ENCODE results near the gene CRISPLD2. TPM values are rescaled to one million over a fixed set of nuclear protein-coding genes. Genes with fewer than 3 reads are reported as not detected.

CRISPLD2 gene
- total and polyA plus RNA-seq, 2 donors from 2014 or later: 4.8 to 108 TPM

DNA sequence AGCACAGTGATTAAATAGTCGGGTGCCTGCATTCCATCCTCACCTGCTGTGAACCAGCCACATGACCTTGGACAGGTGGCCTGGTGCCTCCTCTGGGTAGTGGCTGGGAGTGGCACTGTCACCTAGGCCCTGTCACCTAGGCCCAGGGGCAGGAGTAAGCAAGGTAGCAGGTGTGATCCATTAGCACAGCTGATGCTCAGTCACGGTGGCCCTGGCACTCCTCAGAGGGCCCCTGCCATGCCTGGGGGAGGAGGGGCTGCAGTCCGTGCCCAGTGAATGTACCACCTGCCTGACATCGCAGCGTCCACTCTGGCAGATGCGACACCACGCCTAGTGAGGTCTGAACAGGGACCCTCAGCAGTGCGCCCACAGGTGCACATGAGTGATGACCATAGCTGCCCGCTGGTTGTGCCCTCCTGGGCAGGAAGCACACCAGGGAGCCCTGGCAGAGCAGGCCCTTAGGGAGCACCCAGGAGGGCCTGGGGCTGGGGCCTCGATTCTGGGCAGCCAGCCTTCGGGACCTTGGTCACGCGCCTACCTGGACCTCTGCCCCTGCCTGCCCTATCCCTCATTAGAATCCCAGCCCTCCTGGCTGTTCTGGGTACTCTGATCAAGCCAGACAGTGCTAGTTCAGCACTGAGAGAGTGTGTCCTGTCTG, 33.1 kb upstream of the CRISPLD2 start:
- Histone ChIP-seq H3K36me3 (ENCODE audit: control insufficient read depth in 2 of 3, insufficient read depth in 3 of 3, low read length in 3 of 3) (no peaks in the 10 kb centered on the region), H3K9me3 (ENCODE audit: control insufficient read depth in 2 of 3, insufficient read depth in 1 of 3, low read length in 3 of 3) (no peaks in the 10 kb centered on the region), H3K4me3 (ENCODE audit: low read length in 3 of 3) (no peak overlapping the region), H3K4me1 (ENCODE audit: control insufficient read depth in 2 of 3, insufficient read depth in 2 of 3, low read depth in 1 of 3, low read length in 3 of 3) (peaks cover 0 to 6% (median 0%) of the 10 kb centered on the region in 3 donors), H3K27me3 (ENCODE audit: control insufficient read depth, insufficient read depth, low read length) (no peaks in the 10 kb centered on the region), H3K9ac (ENCODE audit: low read length in 3 of 3) (no peak overlapping the region), H3K27ac (ENCODE audit: low read depth in 2 of 2, low read length in 2 of 2) (no peak overlapping the region)
- TF ChIP-seq, protein P1, sequence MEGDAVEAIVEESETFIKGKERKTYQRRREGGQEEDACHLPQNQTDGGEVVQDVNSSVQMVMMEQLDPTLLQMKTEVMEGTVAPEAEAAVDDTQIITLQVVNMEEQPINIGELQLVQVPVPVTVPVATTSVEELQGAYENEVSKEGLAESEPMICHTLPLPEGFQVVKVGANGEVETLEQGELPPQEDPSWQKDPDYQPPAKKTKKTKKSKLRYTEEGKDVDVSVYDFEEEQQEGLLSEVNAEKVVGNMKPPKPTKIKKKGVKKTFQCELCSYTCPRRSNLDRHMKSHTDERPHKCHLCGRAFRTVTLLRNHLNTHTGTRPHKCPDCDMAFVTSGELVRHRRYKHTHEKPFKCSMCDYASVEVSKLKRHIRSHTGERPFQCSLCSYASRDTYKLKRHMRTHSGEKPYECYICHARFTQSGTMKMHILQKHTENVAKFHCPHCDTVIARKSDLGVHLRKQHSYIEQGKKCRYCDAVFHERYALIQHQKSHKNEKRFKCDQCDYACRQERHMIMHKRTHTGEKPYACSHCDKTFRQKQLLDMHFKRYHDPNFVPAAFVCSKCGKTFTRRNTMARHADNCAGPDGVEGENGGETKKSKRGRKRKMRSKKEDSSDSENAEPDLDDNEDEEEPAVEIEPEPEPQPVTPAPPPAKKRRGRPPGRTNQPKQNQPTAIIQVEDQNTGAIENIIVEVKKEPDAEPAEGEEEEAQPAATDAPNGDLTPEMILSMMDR (IDR thresholded peaks at IDR 0.05; ENCODE audit: borderline replicate concordance, extremely low read depth, insufficient read depth): no peak
- intact Hi-C loops (cut with DNase I): no loop called here
- FAIRE-seq (no peak), DNase-seq (no peak)

DNA sequence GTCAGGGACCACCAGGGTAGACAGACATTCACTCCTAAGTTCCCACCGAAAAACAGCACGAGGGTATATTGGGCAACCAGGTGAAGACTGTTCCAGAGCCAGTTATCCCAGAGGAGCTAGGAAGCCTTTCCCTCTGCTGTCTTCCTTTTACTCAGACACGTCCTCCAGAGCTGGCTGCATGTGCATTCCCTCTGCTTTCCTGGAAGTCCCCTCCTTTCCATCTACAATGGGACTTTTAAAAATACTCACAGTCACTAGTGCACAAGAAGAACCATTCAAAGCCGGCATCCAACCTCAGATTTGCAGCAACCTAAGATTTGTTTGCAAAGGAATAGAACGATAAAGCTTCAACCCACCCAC, 32.5 kb upstream of the CRISPLD2 start:
- Histone ChIP-seq H3K4me1 (ENCODE audit: control insufficient read depth in 2 of 3, insufficient read depth in 2 of 3, low read depth in 1 of 3, low read length in 3 of 3) (peaks cover 0 to 6% (median 0%) of the 10 kb centered on the region in 3 donors), H3K9me3 (ENCODE audit: control insufficient read depth in 2 of 3, insufficient read depth in 1 of 3, low read length in 3 of 3) (no peaks in the 10 kb centered on the region), H3K4me3 (ENCODE audit: low read length in 3 of 3) (no peak overlapping the region), H3K27ac (ENCODE audit: low read depth in 2 of 2, low read length in 2 of 2) (no peak overlapping the region), H3K27me3 (ENCODE audit: control insufficient read depth, insufficient read depth, low read length) (no peaks in the 10 kb centered on the region), H3K36me3 (ENCODE audit: control insufficient read depth in 2 of 3, insufficient read depth in 3 of 3, low read length in 3 of 3) (no peaks in the 10 kb centered on the region), H3K9ac (ENCODE audit: low read length in 3 of 3) (no peak overlapping the region)
- intact Hi-C loops (cut with DNase I): no loop called here
- TF ChIP-seq, protein P1 (IDR thresholded peaks at IDR 0.05; ENCODE audit: borderline replicate concordance, extremely low read depth, insufficient read depth): no peak
- no peak for FAIRE-seq
- DNase-seq: no peak

DNA sequence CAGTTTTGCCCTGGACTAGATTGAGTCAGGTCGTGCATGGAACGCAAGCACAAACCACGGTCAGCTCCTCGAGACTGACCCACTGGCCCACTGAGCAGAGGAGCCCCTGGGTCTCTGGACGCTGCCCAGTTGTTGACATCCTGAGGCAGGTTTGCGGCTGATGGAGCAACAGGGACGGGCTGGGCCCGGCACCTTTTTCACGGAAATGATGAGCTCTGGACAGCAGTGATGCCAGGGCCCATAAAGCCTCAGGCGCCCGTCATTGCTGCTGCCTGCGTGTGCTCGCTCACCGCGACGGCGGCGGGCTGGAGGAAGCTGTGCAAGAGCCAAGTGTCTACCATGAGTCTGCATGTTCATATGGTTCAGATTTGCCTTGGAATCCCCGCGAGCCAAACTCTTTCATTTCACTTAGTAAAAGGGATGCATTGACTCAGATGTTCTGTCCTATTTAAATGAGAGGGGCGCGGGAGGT, 30.8 kb upstream of the CRISPLD2 start:
- intact Hi-C loops (cut with DNase I): no loop called here
- H3K4me3 ChIP-seq (ENCODE audit: low read length in 3 of 3): no peak overlapping the region
- FAIRE-seq (no peak), DNase-seq (peak in 1 of 5 donors; percentile 57)
- no peaks in the 10 kb centered on the region for H3K9me3 ChIP-seq (ENCODE audit: control insufficient read depth in 2 of 3, insufficient read depth in 1 of 3, low read length in 3 of 3)
- no peaks in the 10 kb centered on the region for H3K36me3 ChIP-seq (ENCODE audit: control insufficient read depth in 2 of 3, insufficient read depth in 3 of 3, low read length in 3 of 3)
- H3K27me3 ChIP-seq (ENCODE audit: control insufficient read depth, insufficient read depth, low read length): no peaks in the 10 kb centered on the region
- TF ChIP-seq, protein P1 (IDR thresholded peaks at IDR 0.05; ENCODE audit: borderline replicate concordance, extremely low read depth, insufficient read depth): no peak
- H3K9ac ChIP-seq (ENCODE audit: low read length in 3 of 3): no peak overlapping the region
- H3K27ac ChIP-seq (ENCODE audit: low read depth in 2 of 2, low read length in 2 of 2): no peak overlapping the region
- peaks cover 0 to 6% (median 0%) of the 10 kb centered on the region in 3 donors for H3K4me1 ChIP-seq (ENCODE audit: control insufficient read depth in 2 of 3, insufficient read depth in 2 of 3, low read depth in 1 of 3, low read length in 3 of 3)

Data from kidney (tissue), 14 donors.